OCI-LY7 (cell line): ENCODE results near the gene PHYKPL.

ENCODE experiments used
- EZH2phosphoT487 ChIP-seq: fragments of 200-600 bp; sonication (generic); IDR thresholded peaks from 2 replicates; pipeline ENCODE4 v1.6.1; 2018; ENCODE audit warnings: low read depth, borderline replicate concordance, mild to moderate bottlenecking, mixed run types, antibody characterized with exemption, low read length, moderate library complexity, mixed read lengths
- TF ChIP-seq, protein P1 (sequence below): fragments of 200-600 bp; sonication (generic); conservative IDR thresholded peaks from 2 replicates; pipeline ENCODE4 v1.5.1; 2014; ENCODE audit warnings: mild to moderate bottlenecking, antibody characterized with exemption, low read length, moderate library complexity, mixed read lengths

DNA sequence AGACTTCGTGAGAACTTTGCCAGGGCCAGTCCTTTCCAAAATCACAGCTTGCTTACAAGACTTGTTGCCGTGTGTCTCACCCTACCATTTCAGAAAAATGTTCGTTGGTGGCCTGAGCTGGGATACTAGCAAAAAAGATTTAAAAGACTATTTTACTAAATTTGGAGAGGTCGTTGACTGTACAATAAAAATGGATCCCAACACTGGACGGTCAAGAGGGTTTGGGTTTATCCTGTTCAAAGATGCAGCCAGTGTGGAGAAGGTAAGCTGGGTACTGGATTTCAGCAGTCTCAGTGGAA, 26.9 kb downstream of the PHYKPL start:
- TF ChIP-seq, protein P1, sequence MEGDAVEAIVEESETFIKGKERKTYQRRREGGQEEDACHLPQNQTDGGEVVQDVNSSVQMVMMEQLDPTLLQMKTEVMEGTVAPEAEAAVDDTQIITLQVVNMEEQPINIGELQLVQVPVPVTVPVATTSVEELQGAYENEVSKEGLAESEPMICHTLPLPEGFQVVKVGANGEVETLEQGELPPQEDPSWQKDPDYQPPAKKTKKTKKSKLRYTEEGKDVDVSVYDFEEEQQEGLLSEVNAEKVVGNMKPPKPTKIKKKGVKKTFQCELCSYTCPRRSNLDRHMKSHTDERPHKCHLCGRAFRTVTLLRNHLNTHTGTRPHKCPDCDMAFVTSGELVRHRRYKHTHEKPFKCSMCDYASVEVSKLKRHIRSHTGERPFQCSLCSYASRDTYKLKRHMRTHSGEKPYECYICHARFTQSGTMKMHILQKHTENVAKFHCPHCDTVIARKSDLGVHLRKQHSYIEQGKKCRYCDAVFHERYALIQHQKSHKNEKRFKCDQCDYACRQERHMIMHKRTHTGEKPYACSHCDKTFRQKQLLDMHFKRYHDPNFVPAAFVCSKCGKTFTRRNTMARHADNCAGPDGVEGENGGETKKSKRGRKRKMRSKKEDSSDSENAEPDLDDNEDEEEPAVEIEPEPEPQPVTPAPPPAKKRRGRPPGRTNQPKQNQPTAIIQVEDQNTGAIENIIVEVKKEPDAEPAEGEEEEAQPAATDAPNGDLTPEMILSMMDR = no peak
- TF ChIP-seq EZH2phosphoT487 = no peak
